ENCODE measurements around the gene ABCD4. TPM values are rescaled to one million over a fixed set of nuclear protein-coding genes. Genes with fewer than 3 reads are reported as not detected.

Gene ABCD4
- total RNA-seq, 2 donors from 2014 or later = 29.8 to 51.7 TPM

DNA sequence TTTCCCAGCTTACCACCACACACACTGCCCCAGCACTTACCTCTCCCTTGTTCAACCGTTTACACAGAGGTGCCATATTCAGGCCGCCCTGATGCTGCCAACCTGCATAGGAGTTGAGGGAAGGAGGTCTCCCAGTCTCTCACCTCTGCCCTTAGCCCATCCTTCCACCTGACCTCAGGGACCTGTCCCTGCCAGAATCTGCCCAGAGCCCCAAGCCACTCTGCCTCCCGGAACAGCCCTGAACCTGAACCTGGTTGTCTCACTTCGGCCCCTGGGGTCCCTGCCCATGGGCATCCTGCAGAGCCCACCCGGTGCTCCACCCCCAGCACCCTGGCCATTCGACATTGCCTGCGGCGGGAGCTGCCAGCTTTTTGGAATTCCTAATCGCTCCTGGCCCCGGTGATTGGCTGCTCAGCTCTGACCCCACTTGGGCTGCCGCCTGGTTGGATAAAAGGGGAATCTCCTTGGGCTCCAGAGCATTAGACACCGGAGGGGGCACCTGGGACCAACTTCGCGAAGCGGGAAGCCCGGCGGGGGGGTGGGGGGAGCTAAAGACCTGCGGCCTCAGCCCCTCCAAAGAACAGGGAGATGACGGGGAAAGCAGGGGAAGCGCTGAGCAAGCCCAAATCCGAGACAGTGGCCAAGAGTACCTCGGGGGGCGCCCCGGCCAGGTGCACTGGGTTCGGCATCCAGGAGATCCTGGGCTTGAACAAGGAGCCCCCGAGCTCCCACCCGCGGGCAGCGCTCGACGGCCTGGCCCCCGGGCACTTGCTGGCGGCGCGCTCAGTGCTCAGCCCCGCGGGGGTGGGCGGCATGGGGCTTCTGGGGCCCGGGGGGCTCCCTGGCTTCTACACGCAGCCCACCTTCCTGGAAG lies 63.5 kb downstream of the ABCD4 start, which contains the start of gene VSX2:
VSX2 (plus strand) TSS at position 476 of the 874 bp plus-strand sequence; CDS start at position 589, 113 bp downstream.
- Histone ChIP-seq H3K36me3 (replicated peaks in 1 of 2; ENCODE audit: insufficient read depth in 1 of 2, low read depth in 2 of 2) (no peaks in the 10 kb centered on the region), H3K4me3 (no peak within 1 kb of the TSS), H3K4me1 (peaks cover 26% of the 10 kb centered on the region), H3K27me3 (peaks cover 0 to 42% of the 10 kb centered on the region in 2 donors), H3K9me3 (no peaks in the 10 kb centered on the region), H3K27ac (no peak within 1 kb of the TSS)
- ATAC-seq = no peak
- intact Hi-C loops (cut with DNase I) = no loop called here
- WGBS, 2 donors = 14 to 27% methylated on average over 14 to 26 of the region's 40 CpGs
- no peak for DNase-seq
- TF ChIP-seq POLR2A (IDR thresholded peaks at IDR 0.05) (no peak), CTCF (IDR thresholded peaks at IDR 0.05) (no peak)

- WGBS, 2 donors = 70 to 79% methylated on average over 4 of the region's 4 CpGs
- ATAC-seq (no peak), DNase-seq (no peak)
- TF ChIP-seq CTCF (IDR thresholded peaks at IDR 0.05) (no peak), POLR2A (IDR thresholded peaks at IDR 0.05) (no peak)
- Histone ChIP-seq H3K4me3 (no peak overlapping the region), H3K27ac (no peak overlapping the region), H3K4me1 (peaks cover 26% of the 10 kb centered on the region), H3K9me3 (no peaks in the 10 kb centered on the region), H3K27me3 (peaks cover 0 to 42% of the 10 kb centered on the region in 2 donors), H3K36me3 (replicated peaks in 1 of 2; ENCODE audit: insufficient read depth in 1 of 2, low read depth in 2 of 2) (no peaks in the 10 kb centered on the region)
- intact Hi-C loops (cut with DNase I) = no loop called here
Measured at GRCh38 chr14:74237441-74237840, 65.3 kb downstream of the ABCD4 start.

Other genes starting within 250 kb of the ABCD4 start
- gene ALDH6A1, start 218.5 kb downstream of the ABCD4 start, total RNA-seq = 10 to 100 TPM; 17.1 to 20.1 TPM
- gene LIN52, start 218.0 kb downstream of the ABCD4 start, total RNA-seq = 1 to 10 TPM; 3.9 to 4.6 TPM
- not detected for gene VSX2, start 63.5 kb downstream of the ABCD4 start, total RNA-seq
- gene VRTN, start 45.5 kb upstream of the ABCD4 start, total RNA-seq = not detected
- gene SYNDIG1L, start 123.3 kb upstream of the ABCD4 start, total RNA-seq = under 1 TPM in 1 of 2 donors, not detected in 1; 0.52 TPM
- gene NPC2, start 190.4 kb upstream of the ABCD4 start, total RNA-seq = 100 to 1,000 TPM in 1 of 2 donors, 10 to 100 TPM in 1; 97.5 to 130 TPM
- 10 to 100 TPM in 1 of 2 donors, 1 to 10 TPM in 1; 4.3 to 17.6 TPM for gene ISCA2, start 190.8 kb upstream of the ABCD4 start, total RNA-seq

Data from body of pancreas (tissue), 4 donors.